Esophagus squamous epithelium (tissue), 5 donors: ENCODE results near the gene CD4. TPM values are rescaled to one million over a fixed set of nuclear protein-coding genes. Genes with fewer than 3 reads are reported as not detected.

Experiments used
- DNase-seq: peaks from one replicate; lab custom pipeline; 2025; lab: John Stamatoyannopoulos, UW
- H3K27ac ChIP-seq, 4 donors: fragments of 200-600 bp; sonication (generic); one replicate each; pipeline ENCODE4 v1.5.1; 2016 to 2019; ENCODE audit warnings: mild to moderate bottlenecking in 1 of 4
- H3K27me3 ChIP-seq, 4 donors: fragments of 200-600 bp; sonication (generic); 1 replicate in 3 of 4; 2 replicates in 1 of 4; pipeline versions ENCODE4 v1.5.1 to v1.6.0; 2017 to 2021; ENCODE audit warnings: antibody characterized with exemption in 1 of 4
- H3K36me3 ChIP-seq, 3 donors: fragments of 200-600 bp; sonication (generic); one replicate each; pipeline ENCODE4 v1.5.1; 2016 to 2019
- H3K4me1 ChIP-seq, 3 donors: fragments of 200-600 bp; sonication (generic); one replicate each; pipeline ENCODE4 v1.5.1; 2017 to 2019
- H3K4me3 ChIP-seq, 4 donors: fragments of 200-600 bp; sonication (generic); 1 replicate in 3 of 4; 2 replicates in 1 of 4; pipeline ENCODE4 v1.5.1; 2016 to 2019; ENCODE audit warnings: mild to moderate bottlenecking in 2 of 4, moderate library complexity in 1 of 4
- H3K9me3 ChIP-seq, 3 donors: fragments of 200-600 bp; sonication (generic); one replicate each; pipeline ENCODE4 v1.5.1; 2016 to 2019
- POLR2A ChIP-seq, 4 donors: fragments of 450-650 bp; IDR thresholded peaks; one replicate each; pipeline ENCODE4 v1.6.1; 2017; ENCODE audit warnings: antibody characterized with exemption in 4 of 4, mild to moderate bottlenecking in 4 of 4, moderate library complexity in 3 of 4
- WGBS, 2 donors: methylation state at CpG; one replicate each; pipeline ENCODE4 v1.1.5; 2018; 5-methylcytosine and 5-hydroxymethylcytosine counted together
- intact Hi-C: fragments of 100-400 bp; cut with DNase I; formaldehyde crosslinking; loops from one replicate; pipeline ENCODE4 v1.15.0; 2022
- total RNA-seq, 4 donors: library from RNA; depleted of rRNA; stranded (reverse); fragments of >200 nt; gene quantifications; one replicate each; pipeline ENCODE4 v1.1.0, GENCODE V29; 2016
- TF ChIP-seq, protein P1 (sequence below), 6 experiments: fragments of 450-650 bp in 4 of 6; fragments of 200-600 bp in 2 of 6; sonication (generic) in 2 of 6; IDR thresholded peaks; one replicate each; pipeline ENCODE4 v1.5.1; 2016 to 2019; ENCODE audit warnings: antibody characterized with exemption in 6 of 6, mild to moderate bottlenecking in 4 of 6, moderate library complexity in 4 of 6
- donor health status: DM: yes; HTN: yes; CAD: no.

CD4 gene
- total RNA-seq, 4 donors from 2014 or later: 1.2 to 11.8 (median 5.0) TPM

DNA sequence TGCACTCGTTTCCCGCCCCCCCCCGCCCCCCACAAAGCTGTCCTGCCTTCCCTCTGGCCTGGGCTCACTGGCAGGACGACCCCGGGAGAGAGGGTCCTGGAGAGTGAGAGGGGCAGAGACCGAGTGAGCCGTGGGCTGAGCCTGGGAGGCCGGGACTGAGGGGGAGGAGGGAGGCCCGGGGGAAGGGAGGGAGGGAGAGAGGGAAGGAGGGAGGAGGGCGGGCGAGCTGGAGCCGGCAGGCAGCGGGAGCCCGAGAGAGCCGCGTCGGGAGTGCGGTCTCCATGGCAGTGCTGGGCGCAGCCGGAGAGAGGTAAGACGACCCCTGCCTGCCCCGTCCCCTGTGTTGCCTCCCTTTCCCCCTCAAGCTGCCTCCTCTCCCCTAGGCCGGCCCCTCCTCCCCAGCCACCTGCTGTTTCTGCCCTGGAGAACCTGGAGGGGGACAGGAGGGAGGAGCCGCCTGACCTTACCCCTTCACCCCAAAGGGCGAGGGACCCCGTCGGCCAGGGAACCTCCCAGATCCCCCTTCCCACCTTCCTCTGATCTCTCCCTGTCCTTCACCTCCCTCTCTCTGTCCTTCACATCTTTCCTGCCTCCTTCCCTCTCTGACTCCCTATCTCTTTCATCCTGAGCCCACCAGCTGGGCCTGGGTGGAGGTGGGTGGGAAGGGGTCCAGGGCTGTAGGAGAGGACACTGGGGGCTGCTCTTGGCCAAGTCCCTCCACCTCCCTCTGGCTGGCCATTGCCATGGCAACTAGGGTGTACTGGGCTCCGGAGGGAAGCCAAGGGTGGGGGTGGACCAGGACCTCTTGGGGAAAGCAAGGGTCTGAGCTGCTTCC, 32.5 kb downstream of the CD4 start, which contains the start of gene GPR162:
TSS of gene GPR162 (plus strand) at position 231 of the 835 bp plus-strand sequence. CDS start 2,078 bp downstream, outside the sequence.
- 2 to 7% methylated on average over 14 to 16 of the region's 28 CpGs for WGBS, 2 donors
- no peak for DNase-seq
- intact Hi-C loops: no loop called here
- H3K4me1 ChIP-seq: peaks cover 7 to 35% (median 10%) of the 10 kb centered on the region in 3 donors
- H3K9me3 ChIP-seq: no peaks in the 10 kb centered on the region
- H3K36me3 ChIP-seq: no peaks in the 10 kb centered on the region
- H3K4me3 ChIP-seq: peak within 1 kb of the TSS; percentile 16 to 59 (median 41)
- H3K27ac ChIP-seq: peak within 1 kb of the TSS; percentile 27 to 66 (median 51)
- TF ChIP-seq, protein P1, sequence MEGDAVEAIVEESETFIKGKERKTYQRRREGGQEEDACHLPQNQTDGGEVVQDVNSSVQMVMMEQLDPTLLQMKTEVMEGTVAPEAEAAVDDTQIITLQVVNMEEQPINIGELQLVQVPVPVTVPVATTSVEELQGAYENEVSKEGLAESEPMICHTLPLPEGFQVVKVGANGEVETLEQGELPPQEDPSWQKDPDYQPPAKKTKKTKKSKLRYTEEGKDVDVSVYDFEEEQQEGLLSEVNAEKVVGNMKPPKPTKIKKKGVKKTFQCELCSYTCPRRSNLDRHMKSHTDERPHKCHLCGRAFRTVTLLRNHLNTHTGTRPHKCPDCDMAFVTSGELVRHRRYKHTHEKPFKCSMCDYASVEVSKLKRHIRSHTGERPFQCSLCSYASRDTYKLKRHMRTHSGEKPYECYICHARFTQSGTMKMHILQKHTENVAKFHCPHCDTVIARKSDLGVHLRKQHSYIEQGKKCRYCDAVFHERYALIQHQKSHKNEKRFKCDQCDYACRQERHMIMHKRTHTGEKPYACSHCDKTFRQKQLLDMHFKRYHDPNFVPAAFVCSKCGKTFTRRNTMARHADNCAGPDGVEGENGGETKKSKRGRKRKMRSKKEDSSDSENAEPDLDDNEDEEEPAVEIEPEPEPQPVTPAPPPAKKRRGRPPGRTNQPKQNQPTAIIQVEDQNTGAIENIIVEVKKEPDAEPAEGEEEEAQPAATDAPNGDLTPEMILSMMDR (IDR thresholded peaks at IDR 0.05): no peak
- no peak for TF ChIP-seq POLR2A (IDR thresholded peaks at IDR 0.05)
- peaks cover 0 to 69% (median 5%) of the 10 kb centered on the region in 4 donors for H3K27me3 ChIP-seq

DNA sequence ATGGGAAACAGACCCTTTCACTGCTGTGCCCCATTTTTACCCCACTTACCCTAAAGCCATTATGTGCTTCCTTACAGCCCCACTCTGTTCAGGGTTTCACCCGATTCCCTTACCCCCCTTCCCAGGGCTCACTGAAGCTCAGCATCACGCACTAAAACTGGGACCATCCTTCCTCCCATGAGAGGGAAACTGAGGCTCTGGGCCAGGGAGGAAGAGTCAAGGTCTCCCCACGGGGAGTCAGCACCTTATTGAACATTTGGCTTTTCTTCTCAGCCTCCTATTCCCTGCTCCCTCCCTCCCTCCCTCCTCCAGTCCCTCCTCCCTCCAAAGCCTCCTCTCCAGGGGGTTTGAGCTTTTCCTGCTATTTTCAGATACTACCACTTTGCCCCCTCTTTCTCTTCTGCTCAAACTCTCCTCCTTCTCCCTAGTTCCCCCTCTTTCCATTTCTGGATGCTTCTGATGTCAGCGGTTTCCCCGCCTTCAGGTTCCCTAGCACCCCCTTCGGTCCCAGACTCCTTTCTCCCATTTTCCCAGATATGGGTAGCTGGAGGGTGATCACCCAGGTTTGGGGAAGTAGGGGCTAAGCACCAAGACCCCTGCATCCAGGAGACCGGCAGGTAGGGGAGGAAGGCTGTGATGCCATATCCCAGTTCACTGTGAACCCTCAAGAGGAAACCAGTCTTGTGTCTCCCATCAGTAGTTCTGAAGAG, 33.3 kb downstream of the CD4 start:
- no peaks in the 10 kb centered on the region for H3K36me3 ChIP-seq
- no peak overlapping the region for H3K27ac ChIP-seq
- no peak for TF ChIP-seq POLR2A (IDR thresholded peaks at IDR 0.05)
- TF ChIP-seq, protein P1 (IDR thresholded peaks at IDR 0.05): no peak
- WGBS, 2 donors: 48 to 50% methylated on average over 4 to 7 of the region's 7 CpGs
- H3K27me3 ChIP-seq: peaks cover 0 to 76% (median 5%) of the 10 kb centered on the region in 4 donors
- no peaks in the 10 kb centered on the region for H3K9me3 ChIP-seq
- H3K4me1 ChIP-seq: peaks cover 10 to 43% (median 17%) of the 10 kb centered on the region in 3 donors
- DNase-seq: no peak
- intact Hi-C loops: no loop called here
- H3K4me3 ChIP-seq: peak overlapping the region in 1 of 4 donors; percentile 59

DNA sequence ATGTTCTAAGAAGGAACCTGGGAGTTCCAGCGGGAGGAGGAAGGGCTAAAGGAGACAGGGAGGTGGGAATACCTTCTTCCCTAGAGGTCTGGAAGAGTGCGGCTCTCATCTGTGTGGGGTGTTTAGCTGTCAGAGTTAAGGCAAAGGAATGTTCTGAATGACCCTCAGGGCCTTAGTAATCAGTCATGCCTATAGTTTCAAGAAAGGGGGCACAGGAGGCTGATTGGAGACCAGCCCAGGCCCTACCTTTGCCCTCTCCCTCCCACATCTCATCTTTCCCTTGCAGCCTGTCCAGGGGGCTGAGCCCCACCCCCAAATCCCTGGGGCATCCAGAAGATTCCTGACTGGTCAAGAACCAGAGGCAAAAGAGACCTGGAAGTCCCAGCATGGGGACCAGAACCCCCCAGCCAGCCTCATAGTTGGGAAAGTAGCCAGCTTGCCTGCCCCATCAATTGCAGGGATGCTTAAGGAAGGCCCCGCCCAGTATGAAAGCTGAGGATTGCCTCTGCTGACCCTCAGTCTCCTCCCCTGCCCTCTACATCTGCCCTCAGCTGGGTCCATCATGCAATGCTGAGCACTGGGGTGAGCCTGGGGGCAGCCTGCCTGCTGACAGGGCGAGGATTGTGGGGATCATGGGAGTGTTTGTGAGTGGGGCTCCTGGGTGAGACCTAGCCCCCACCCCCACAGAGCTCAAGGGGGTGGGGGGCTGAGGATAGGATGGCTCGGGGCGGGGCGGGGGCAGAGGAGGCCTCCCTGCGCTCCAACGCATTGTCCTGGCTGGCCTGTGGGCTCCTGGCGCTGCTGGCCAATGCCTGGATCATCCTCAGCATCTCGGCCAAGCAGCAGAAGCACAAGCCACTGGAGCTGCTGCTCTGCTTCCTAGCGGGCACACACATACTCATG, 34.1 kb downstream of the CD4 start:
- WGBS, 2 donors: 35 to 50% methylated on average over 3 to 4 of the region's 12 CpGs
- H3K4me3 ChIP-seq: no peak overlapping the region
- TF ChIP-seq, protein P1 (IDR thresholded peaks at IDR 0.05): no peak
- TF ChIP-seq POLR2A (IDR thresholded peaks at IDR 0.05): no peak
- H3K27me3 ChIP-seq: peaks cover 0 to 83% (median 5%) of the 10 kb centered on the region in 4 donors
- intact Hi-C loops: no loop called here
- H3K36me3 ChIP-seq: no peaks in the 10 kb centered on the region
- H3K9me3 ChIP-seq: no peaks in the 10 kb centered on the region
- peaks cover 10 to 52% (median 18%) of the 10 kb centered on the region in 3 donors for H3K4me1 ChIP-seq
- no peak overlapping the region for H3K27ac ChIP-seq
- DNase-seq: no peak

DNA sequence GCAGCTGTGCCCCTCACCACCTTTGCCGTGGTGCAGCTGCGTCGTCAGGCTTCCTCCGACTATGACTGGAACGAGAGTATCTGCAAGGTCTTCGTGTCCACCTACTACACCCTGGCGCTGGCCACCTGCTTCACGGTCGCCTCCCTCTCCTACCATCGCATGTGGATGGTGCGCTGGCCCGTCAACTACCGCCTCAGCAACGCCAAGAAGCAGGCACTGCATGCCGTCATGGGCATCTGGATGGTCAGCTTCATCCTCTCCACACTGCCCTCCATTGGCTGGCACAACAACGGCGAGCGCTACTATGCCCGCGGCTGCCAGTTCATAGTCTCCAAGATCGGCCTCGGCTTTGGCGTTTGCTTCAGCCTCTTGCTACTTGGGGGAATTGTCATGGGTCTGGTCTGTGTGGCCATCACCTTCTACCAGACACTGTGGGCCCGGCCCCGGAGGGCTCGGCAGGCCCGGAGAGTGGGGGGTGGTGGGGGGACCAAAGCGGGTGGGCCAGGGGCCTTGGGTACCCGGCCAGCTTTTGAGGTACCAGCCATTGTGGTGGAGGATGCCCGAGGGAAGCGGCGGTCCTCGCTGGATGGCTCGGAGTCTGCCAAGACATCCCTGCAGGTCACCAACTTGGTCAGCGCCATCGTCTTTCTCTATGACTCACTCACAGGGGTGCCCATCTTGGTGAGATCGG, 34.9 kb downstream of the CD4 start:
- TF ChIP-seq POLR2A (IDR thresholded peaks at IDR 0.05): no peak
- TF ChIP-seq, protein P1 (IDR thresholded peaks at IDR 0.05): no peak
- no peak overlapping the region for H3K4me3 ChIP-seq
- intact Hi-C loops: no loop called here
- H3K36me3 ChIP-seq: no peaks in the 10 kb centered on the region
- no peak for DNase-seq
- 73 to 87% methylated on average over 15 to 17 of the region's 37 CpGs for WGBS, 2 donors
- H3K27me3 ChIP-seq: peaks cover 0 to 91% (median 5%) of the 10 kb centered on the region in 4 donors
- no peak overlapping the region for H3K27ac ChIP-seq
- H3K4me1 ChIP-seq: peaks cover 10 to 59% (median 18%) of the 10 kb centered on the region in 3 donors
- H3K9me3 ChIP-seq: no peaks in the 10 kb centered on the region
